ENCODE results near the gene RABGAP1. TPM values are rescaled to one million over a fixed set of nuclear protein-coding genes. Genes with fewer than 3 reads are reported as not detected.
A peak's percentile ranks its signal among the peaks of the same experiment; 100 is the strongest.

Gene RABGAP1
- total RNA-seq, 1 donor from 2014 or later = 93.6 TPM

DNA sequence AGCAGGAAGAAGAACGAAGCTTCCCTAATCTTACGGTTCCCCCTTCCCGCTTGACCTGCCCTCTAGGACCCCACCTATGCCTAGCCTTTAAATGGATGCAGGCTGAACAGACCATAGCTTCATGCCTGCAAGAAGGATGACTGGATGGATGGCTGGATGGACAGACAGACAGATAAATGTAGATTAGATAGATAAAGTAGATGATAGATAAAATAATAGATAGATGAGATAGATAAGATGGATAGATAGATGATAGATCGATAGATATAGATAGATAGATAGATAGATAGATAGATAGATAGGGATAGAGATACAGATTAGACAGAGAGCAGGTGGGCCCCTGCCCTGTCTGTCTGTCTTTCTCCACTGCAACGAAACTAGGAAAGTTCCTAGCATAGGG, 164.7 kb downstream of the RABGAP1 start:
- Mint-ChIP-seq H3K27me3 (no peaks in the 10 kb centered on the region), H3K4me3 (ENCODE audit: low read depth) (no peak overlapping the region), H3K9me3 (ENCODE audit: low read depth) (no peaks in the 10 kb centered on the region), H3K4me1 (ENCODE audit: low read depth) (peaks cover 1% of the 10 kb centered on the region), H3K27ac (no peak overlapping the region), H3K36me3 (ENCODE audit: insufficient read depth) (peaks cover 18% of the 10 kb centered on the region)
- DNase-seq (ENCODE audit: low spot score, unreplicated experiment) = no peak
- TF ChIP-seq, protein P1, sequence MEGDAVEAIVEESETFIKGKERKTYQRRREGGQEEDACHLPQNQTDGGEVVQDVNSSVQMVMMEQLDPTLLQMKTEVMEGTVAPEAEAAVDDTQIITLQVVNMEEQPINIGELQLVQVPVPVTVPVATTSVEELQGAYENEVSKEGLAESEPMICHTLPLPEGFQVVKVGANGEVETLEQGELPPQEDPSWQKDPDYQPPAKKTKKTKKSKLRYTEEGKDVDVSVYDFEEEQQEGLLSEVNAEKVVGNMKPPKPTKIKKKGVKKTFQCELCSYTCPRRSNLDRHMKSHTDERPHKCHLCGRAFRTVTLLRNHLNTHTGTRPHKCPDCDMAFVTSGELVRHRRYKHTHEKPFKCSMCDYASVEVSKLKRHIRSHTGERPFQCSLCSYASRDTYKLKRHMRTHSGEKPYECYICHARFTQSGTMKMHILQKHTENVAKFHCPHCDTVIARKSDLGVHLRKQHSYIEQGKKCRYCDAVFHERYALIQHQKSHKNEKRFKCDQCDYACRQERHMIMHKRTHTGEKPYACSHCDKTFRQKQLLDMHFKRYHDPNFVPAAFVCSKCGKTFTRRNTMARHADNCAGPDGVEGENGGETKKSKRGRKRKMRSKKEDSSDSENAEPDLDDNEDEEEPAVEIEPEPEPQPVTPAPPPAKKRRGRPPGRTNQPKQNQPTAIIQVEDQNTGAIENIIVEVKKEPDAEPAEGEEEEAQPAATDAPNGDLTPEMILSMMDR (IDR thresholded peaks at IDR 0.05; ENCODE audit: unreplicated experiment) = no peak

DNA sequence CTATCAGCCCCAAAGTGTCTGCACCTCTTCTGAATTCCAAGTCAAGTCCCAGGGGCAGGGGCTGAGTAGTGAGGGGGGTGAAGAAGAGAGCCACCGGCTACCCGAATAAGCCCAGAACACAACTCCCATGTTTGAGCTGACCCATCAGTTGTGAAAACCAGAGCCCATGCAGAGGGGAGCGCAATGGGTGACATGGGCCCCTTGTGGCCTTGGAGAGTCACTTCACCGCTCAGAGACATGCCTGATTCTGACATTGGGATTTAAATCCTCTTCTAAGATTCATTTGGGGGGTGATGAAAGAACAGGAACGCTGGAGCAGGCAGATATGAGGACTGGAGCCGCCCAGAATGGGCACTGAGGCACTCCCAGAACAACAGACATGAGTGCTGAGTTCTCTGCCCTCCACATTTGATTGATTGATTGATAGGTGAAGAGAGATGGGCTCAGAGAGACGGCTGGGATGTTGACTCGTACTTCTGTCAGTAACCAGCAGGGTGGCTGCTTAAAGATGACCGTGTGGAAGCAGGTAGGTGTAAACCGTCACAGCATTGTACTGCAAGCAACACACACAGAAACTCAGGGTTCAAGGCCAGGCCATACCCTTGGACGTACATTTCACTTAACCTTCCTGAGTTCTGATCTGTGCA, 166.9 kb downstream of the RABGAP1 start:
- peak overlapping the region; percentile 46 for H3K27ac Mint-ChIP-seq
- no peaks in the 10 kb centered on the region for H3K4me1 Mint-ChIP-seq (ENCODE audit: low read depth)
- no peaks in the 10 kb centered on the region for H3K27me3 Mint-ChIP-seq
- TF ChIP-seq, protein P1 (IDR thresholded peaks at IDR 0.05; ENCODE audit: unreplicated experiment) = peak; percentile 16
- H3K9me3 Mint-ChIP-seq (ENCODE audit: low read depth) = no peaks in the 10 kb centered on the region
- H3K36me3 Mint-ChIP-seq (ENCODE audit: insufficient read depth) = peaks cover 17% of the 10 kb centered on the region
- no peak overlapping the region for H3K4me3 Mint-ChIP-seq (ENCODE audit: low read depth)
- no peak for DNase-seq (ENCODE audit: low spot score, unreplicated experiment)

DNA sequence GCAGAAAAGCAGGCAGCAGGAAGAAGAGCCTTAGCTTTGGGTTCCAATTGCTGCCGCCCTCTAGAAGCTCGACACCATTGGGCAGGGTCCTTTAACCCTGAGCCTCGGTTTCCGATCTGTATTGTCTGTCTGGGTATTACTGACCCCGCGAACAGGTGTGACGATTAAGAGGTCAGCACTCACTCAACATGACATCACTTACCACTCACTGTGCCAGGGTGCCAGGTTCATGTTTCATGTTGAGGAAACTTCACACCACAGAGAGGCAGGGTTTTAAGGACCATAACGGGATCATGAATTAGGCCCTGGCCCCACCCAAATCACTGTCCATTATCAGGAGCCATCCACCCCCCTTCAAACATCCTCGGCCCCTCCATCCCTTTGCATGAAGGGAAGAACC, 168.2 kb downstream of the RABGAP1 start:
- Mint-ChIP-seq H3K36me3 (ENCODE audit: insufficient read depth) (peaks cover 13% of the 10 kb centered on the region), H3K4me3 (ENCODE audit: low read depth) (no peak overlapping the region), H3K27me3 (no peaks in the 10 kb centered on the region), H3K27ac (peak overlapping the region; percentile 34), H3K9me3 (ENCODE audit: low read depth) (no peaks in the 10 kb centered on the region), H3K4me1 (ENCODE audit: low read depth) (no peaks in the 10 kb centered on the region)
- no peak for DNase-seq (ENCODE audit: low spot score, unreplicated experiment)
- TF ChIP-seq, protein P1 (IDR thresholded peaks at IDR 0.05; ENCODE audit: unreplicated experiment) = no peak

DNA sequence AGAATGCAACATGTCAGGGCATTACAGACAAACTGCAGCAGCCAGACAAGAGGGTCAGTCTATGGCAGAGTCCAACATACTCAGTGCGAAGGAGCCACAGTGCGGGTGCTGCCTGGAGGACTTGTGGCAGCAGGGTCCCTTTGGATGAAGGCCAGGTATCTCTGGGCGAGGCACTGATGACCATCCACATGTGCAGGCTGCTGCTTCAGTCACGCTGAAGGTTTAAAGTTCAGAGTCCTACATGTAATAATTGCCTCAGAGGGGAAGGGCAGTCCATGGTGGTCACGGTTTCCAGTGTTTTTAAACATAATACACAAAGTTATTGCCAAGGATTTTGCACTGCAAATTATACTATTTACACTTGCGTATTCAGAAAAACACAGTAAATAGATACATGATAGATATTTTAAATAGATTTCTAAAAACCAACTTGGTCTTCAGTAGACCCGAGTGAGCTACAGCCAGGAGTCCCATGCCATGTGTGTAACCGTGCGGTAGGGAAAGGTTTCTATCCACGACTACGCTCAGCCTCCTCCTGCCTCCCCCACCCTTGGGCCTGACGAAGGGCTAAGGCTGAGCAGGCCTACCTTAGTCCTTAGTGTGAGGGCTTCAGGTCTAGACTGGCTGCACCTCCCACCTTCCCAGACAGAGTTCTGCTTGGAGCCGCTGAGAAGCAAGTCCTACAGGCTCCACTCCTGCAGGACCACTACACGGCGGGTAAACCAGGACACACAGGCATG, 168.9 kb downstream of the RABGAP1 start:
- no peak for DNase-seq (ENCODE audit: low spot score, unreplicated experiment)
- TF ChIP-seq, protein P1 (IDR thresholded peaks at IDR 0.05; ENCODE audit: unreplicated experiment) = no peak
- Mint-ChIP-seq H3K36me3 (ENCODE audit: insufficient read depth) (peaks cover 13% of the 10 kb centered on the region), H3K4me1 (ENCODE audit: low read depth) (no peaks in the 10 kb centered on the region), H3K27me3 (no peaks in the 10 kb centered on the region), H3K4me3 (ENCODE audit: low read depth) (no peak overlapping the region), H3K27ac (peak overlapping the region; percentile 67), H3K9me3 (ENCODE audit: low read depth) (no peaks in the 10 kb centered on the region)

DNA sequence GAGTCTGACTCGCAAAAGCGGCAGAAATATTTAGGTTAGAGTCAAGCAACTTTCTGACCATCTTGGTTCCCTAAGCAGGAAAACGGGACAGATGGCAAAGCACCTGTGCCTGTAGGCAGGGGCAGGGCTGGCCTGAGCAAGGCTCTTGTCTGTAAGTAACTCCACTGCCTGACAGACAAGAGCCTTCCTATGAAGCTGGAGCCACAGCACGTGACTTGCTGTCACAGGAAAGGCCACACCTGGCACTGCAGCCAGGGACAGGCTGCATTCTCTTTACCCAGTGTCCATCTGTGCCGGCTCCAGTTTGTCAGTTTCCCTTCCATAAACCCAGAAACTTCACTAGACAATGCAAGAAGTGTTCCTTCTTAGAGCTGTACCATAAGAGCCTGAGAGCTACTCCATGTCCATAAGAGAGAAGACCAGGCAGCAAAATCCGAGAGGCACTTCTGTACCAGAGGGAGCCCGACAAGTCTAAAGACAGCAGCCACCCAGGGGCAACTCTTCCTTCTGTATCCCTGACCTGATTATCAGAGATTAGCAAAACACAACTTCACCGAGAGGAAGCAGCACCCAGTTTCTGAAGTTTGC, 170.7 kb downstream of the RABGAP1 start:
- no peaks in the 10 kb centered on the region for H3K4me1 Mint-ChIP-seq (ENCODE audit: low read depth)
- TF ChIP-seq, protein P1 (IDR thresholded peaks at IDR 0.05; ENCODE audit: unreplicated experiment) = no peak
- DNase-seq (ENCODE audit: low spot score, unreplicated experiment) = no peak
- no peaks in the 10 kb centered on the region for H3K27me3 Mint-ChIP-seq
- peaks cover 17% of the 10 kb centered on the region for H3K36me3 Mint-ChIP-seq (ENCODE audit: insufficient read depth)
- H3K9me3 Mint-ChIP-seq (ENCODE audit: low read depth) = no peaks in the 10 kb centered on the region
- no peak overlapping the region for H3K27ac Mint-ChIP-seq
- H3K4me3 Mint-ChIP-seq (ENCODE audit: low read depth) = no peak overlapping the region

Data from progenitor cell of endocrine pancreas (in vitro differentiated cells).